Subcutaneous adipose tissue (tissue), 4 donors: Measurements from ENCODE around the gene SRL. TPM values are rescaled to one million over a fixed set of nuclear protein-coding genes. Genes with fewer than 3 reads are reported as not detected.

Experiments used
- CTCF ChIP-seq: fragments of 450-650 bp; IDR thresholded peaks from one replicate; pipeline ENCODE4 v1.5.1; 2016; ENCODE audit warnings: low read depth, mild to moderate bottlenecking, control low read depth, antibody characterized with exemption, moderate library complexity
- total RNA-seq, 4 donors: library from RNA; depleted of rRNA; stranded (reverse); fragments of >200 nt; gene quantifications; one replicate each; pipeline ENCODE4 v1.1.0, GENCODE V29; 2016

Gene SRL
- total RNA-seq, 4 donors from 2014 or later, result 0.16 to 2.3 (median 0.50) TPM

- no peak for TF ChIP-seq CTCF
These were observed 2.6 kb upstream of the SRL start for GRCh38 chr16:4244254-4245076.

- no peak for TF ChIP-seq CTCF
These were observed 487 bp downstream of the SRL start for GRCh38 chr16:4241258-4241927.

- no peak for TF ChIP-seq CTCF
These were observed 1.3 kb downstream of the SRL start for GRCh38 chr16:4240624-4241023.

DNA sequence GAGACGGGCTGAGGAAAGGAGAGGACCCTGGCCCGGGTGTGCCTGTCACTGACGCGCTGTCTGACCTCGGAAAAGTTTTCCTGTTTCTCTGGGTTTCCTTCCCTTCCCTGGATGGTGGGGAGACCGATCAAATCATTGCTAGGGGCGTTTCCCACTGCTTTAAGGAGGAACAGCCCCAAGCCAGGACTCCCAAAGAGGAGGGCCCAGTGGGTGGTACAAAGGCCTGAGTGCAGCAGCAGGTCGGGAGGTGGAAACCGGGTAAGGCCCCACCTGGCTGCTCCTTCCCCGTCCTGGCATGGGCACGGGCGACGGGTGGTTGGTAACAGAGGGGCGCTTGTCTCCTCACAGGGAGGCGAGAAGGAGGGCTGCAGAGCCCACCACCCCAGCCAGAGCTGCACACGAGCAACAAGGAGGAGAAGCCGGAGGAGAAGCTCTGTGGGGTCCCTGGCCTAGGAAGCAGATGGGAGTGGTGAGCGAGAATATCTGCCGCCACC lies 2.2 kb downstream of the SRL start:
- no peak for TF ChIP-seq CTCF

- TF ChIP-seq CTCF, result no peak
These were observed 2.9 kb downstream of the SRL start for GRCh38 chr16:4239020-4239419.

DNA sequence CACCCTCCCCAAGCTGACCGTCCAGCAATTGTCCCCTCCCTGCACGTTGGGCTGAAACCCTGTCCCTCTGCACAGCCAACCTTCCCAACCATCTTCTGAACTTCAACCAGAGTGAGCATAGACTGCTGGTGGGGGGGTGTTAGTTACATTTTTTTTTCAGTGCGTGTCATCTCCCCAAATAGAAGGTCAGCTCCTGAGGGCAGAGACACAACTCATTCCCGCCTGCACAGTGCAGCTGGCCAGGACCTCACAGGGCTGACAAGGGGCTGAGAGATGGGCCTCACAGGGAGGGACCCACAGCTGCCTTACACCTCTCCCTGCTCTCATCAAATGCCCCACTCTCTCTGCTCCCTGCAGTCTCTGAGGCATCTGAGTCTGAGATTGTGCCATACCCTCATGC lies 8.4 kb downstream of the SRL start:
- no peak for TF ChIP-seq CTCF

DNA sequence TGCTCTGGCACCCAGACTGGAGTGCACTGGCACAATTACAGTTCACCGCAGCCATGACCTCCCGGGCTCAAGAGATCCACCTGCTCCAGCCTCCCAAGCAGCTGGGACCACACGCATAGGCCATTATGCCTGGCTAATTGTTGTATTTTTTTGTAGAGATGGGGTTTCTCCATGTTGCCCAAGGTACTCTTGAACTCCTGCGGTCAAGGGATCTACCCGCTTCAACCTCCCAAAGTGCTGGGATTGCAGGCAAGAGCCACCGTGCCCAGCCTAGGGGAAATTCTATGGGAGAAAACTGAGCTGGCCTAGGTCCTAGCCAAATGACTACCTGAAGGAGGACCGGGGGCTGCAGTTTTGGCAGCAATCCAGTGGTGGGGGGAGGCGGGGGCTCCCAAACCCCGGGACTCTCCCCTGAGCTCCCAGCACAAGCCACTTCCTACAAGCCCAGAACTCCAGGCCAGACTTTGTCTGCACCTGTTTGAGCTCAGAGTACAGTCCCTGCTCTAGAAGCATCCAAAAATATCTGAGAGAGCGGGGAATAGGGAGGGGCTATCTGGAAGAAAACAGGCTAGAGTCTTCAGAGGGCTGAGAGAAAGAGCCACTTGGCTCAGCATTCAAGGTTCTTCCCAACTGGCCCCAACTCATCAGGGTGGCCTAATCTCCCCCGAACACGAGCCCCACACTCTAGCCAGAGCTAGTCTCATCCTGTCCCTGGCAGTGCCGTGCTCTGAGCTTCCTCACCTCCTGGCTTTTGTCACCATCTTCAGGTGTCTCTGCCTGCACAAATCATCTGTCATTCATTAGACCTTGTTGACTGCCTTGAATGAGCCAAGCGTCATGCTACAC lies 9.1 kb downstream of the SRL start:
- TF ChIP-seq CTCF, result no peak
